Heart left ventricle (tissue), 13 donors: ENCODE data around the gene UMODL1.

Experiments
- POLR2A ChIP-seq, 2 donors: fragments of 450-650 bp; IDR thresholded peaks; one replicate each; pipeline ENCODE4 v1.6.1; 2017; ENCODE audit warnings: antibody characterized with exemption in 2 of 2, mild to moderate bottlenecking in 2 of 2, moderate library complexity in 2 of 2
- TF ChIP-seq, protein P1 (sequence below), 12 donors: fragments of 200-600 bp; sonication (generic) in 4 of 12; IDR thresholded peaks; one replicate each; pipeline versions ENCODE4 v1.5.0 to v1.8.0; 2018 to 2022; ENCODE audit warnings: antibody characterized with exemption in 12 of 12, mild to moderate bottlenecking in 5 of 12
- donor health status: ischemic (EF 13 %, LVEDD 7.1; RV severe dilation, severe dysfunction).
- donor health status: DM: no; HTN: yes; CAD: no.
- donor health status: DM: no; HTN: no; CAD: no.
- donor health status: ischemic (EF 25% LVEDD 6.9; RV normal size, moderate dysfunction).
- donor health status: ischemic (EF 25% LVEDD 5.7; RV mildly dilated, moderate dysfunction).
- donor health status: ischemic (EF 35%, LVEDD 5.7; RV mildly dilated, moderate dysfunction).
- donor health status: nonischemic (EF 11% LVEDD 7.7; RV severe dilation, severe dysfunction).
- donor health status: DM: yes; HTN: yes; CAD: no.
- donor health status: PGD.
- donor health status: ischemic (EF 29% LVEDD 5.4; RV normal size, mild dysfunction).
- donor health status: nonischemic (EF 23%, LVEDD 6.1; RV moderate dilation, normal function).

DNA sequence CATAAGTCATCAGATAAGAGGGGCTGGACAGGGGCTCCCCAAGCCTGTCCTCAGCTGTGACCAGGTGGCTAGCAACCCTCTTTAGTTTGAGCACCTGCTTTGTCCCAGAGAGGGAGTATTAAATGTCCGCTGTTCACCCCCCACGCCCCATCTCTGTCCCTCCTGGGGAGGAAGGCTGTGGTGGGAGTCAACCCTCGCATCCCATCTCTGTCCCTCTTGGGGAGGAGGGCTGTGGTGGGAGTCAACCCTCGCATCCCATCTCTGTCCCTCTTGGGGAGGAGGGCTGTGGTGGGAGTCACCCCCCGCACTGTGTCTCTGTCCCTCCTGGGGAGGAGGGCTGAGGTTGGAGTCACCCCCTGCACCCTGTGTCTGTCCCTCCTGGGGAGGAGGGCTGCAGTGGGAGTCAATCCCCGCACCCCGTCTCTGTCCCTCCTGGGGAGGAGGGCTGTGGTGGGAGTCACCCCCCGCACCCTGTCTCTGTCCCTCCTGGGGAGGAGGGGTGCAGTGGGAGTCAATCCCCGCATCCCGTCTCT is 75.2 kb downstream of the UMODL1 start:
- TF ChIP-seq, protein P1, sequence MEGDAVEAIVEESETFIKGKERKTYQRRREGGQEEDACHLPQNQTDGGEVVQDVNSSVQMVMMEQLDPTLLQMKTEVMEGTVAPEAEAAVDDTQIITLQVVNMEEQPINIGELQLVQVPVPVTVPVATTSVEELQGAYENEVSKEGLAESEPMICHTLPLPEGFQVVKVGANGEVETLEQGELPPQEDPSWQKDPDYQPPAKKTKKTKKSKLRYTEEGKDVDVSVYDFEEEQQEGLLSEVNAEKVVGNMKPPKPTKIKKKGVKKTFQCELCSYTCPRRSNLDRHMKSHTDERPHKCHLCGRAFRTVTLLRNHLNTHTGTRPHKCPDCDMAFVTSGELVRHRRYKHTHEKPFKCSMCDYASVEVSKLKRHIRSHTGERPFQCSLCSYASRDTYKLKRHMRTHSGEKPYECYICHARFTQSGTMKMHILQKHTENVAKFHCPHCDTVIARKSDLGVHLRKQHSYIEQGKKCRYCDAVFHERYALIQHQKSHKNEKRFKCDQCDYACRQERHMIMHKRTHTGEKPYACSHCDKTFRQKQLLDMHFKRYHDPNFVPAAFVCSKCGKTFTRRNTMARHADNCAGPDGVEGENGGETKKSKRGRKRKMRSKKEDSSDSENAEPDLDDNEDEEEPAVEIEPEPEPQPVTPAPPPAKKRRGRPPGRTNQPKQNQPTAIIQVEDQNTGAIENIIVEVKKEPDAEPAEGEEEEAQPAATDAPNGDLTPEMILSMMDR (IDR thresholded peaks at IDR 0.05), result no peak
- TF ChIP-seq POLR2A (IDR thresholded peaks at IDR 0.05), result no peak
